Liver (tissue), 3 donors: ENCODE measurements around the gene PSMC6.

Experiments used
- EGR1 ChIP-seq, 2 donors: IDR thresholded peaks; 2 replicates each; pipeline ENCODE4 v1.6.1; 2016 to 2018; ENCODE audit warnings: antibody characterized with exemption in 2 of 2, low read depth in 2 of 2
- FOXA1 ChIP-seq: IDR thresholded peaks from 2 replicates; pipeline ENCODE4 v1.6.1; 2016; ENCODE audit warnings: antibody characterized with exemption
- FOXA2 ChIP-seq: IDR thresholded peaks from 2 replicates; pipeline ENCODE4 v1.6.1; 2016; ENCODE audit warnings: antibody characterized with exemption
- GABPA ChIP-seq, 2 donors: IDR thresholded peaks in 1 of 2; conservative IDR thresholded peaks in 1 of 2; 2 replicates each; pipeline ENCODE4 v1.6.1; 2016; ENCODE audit warnings: antibody characterized with exemption in 2 of 2, mild to moderate bottlenecking in 1 of 2, moderate library complexity in 1 of 2
- JUND ChIP-seq, 2 donors: IDR thresholded peaks; 2 replicates each; pipeline ENCODE4 v1.6.1; 2016; ENCODE audit warnings: antibody characterized with exemption in 2 of 2
- RAD21 ChIP-seq, 2 donors: IDR thresholded peaks; 2 replicates each; pipeline ENCODE4 v1.6.1; 2016; ENCODE audit warnings: antibody characterized with exemption in 2 of 2, mild to moderate bottlenecking in 2 of 2
- SP1 ChIP-seq: IDR thresholded peaks from 2 replicates; pipeline ENCODE4 v1.6.1; 2018; ENCODE audit warnings: antibody characterized with exemption, mild to moderate bottlenecking
- TF ChIP-seq, protein P1 (sequence below): IDR thresholded peaks from 2 replicates; pipeline ENCODE4 v1.6.1; 2016; ENCODE audit warnings: antibody characterized with exemption
- TF ChIP-seq, protein P2 (sequence below): fragments of 150-350 bp; IDR thresholded peaks from 2 replicates; pipeline ENCODE4 v1.5.1; 2017; ENCODE audit warnings: improper control_type of control experiment, low read depth, low read length; ENCODE audit not compliant: missing input control
- TF ChIP-seq, protein P3 (sequence below): IDR thresholded peaks from 2 replicates; pipeline ENCODE4 v1.6.1; 2016; ENCODE audit warnings: antibody characterized with exemption
- TF ChIP-seq, protein P4 (sequence below): IDR thresholded peaks from 2 replicates; pipeline ENCODE4 v1.6.1; 2016; ENCODE audit warnings: antibody characterized with exemption
- TF ChIP-seq, protein P5 (sequence below): IDR thresholded peaks from 2 replicates; pipeline ENCODE4 v1.6.1; 2016; ENCODE audit warnings: antibody characterized with exemption, mild to moderate bottlenecking
- donor health status: healthy.
- donor health status: healthy.

DNA sequence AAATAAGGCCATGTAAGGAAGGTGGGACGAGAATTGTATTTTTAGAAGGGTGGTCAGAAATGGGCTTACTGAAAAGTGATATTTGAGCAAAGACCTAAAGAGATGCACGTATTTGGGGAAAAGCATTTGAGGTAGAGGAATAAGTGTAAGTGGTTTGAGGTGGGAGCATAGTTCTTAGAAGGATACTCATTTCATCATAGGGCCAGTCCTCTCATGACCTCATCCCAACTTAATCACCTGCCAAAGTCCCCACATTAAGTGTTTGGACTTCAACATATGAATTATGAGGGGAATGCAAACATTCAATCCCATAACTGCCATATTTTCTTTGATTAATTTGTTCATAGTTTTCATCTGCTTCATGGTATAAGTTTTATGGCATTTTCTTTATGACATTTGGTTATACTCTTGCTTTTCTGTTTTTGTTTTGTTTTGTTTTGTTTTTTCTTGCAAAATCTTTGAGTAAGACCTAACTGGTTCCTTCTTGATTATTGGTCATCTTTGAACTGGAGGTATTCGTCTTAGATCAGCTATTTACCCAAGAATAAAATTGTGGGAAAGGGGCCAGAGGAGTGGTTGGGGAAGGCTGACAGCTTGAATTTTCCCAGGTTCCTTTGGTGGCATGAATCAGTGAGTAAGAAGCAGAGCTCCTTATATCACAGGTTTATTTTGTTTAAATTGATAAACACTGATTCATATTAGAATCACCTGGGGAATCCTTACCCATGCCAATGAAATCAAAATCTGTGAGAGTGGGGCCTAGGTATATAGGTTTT, 60.2 kb downstream of the PSMC6 start:
- TF ChIP-seq, protein P1, sequence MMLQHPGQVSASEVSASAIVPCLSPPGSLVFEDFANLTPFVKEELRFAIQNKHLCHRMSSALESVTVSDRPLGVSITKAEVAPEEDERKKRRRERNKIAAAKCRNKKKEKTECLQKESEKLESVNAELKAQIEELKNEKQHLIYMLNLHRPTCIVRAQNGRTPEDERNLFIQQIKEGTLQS, result no peak
- TF ChIP-seq, protein P2, sequence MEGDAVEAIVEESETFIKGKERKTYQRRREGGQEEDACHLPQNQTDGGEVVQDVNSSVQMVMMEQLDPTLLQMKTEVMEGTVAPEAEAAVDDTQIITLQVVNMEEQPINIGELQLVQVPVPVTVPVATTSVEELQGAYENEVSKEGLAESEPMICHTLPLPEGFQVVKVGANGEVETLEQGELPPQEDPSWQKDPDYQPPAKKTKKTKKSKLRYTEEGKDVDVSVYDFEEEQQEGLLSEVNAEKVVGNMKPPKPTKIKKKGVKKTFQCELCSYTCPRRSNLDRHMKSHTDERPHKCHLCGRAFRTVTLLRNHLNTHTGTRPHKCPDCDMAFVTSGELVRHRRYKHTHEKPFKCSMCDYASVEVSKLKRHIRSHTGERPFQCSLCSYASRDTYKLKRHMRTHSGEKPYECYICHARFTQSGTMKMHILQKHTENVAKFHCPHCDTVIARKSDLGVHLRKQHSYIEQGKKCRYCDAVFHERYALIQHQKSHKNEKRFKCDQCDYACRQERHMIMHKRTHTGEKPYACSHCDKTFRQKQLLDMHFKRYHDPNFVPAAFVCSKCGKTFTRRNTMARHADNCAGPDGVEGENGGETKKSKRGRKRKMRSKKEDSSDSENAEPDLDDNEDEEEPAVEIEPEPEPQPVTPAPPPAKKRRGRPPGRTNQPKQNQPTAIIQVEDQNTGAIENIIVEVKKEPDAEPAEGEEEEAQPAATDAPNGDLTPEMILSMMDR, result no peak
- TF ChIP-seq, protein P3, sequence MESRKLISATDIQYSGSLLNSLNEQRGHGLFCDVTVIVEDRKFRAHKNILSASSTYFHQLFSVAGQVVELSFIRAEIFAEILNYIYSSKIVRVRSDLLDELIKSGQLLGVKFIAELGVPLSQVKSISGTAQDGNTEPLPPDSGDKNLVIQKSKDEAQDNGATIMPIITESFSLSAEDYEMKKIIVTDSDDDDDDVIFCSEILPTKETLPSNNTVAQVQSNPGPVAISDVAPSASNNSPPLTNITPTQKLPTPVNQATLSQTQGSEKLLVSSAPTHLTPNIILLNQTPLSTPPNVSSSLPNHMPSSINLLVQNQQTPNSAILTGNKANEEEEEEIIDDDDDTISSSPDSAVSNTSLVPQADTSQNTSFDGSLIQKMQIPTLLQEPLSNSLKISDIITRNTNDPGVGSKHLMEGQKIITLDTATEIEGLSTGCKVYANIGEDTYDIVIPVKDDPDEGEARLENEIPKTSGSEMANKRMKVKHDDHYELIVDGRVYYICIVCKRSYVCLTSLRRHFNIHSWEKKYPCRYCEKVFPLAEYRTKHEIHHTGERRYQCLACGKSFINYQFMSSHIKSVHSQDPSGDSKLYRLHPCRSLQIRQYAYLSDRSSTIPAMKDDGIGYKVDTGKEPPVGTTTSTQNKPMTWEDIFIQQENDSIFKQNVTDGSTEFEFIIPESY, result no peak
- TF ChIP-seq, protein P4, sequence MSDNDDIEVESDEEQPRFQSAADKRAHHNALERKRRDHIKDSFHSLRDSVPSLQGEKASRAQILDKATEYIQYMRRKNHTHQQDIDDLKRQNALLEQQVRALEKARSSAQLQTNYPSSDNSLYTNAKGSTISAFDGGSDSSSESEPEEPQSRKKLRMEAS, result no peak
- TF ChIP-seq, protein P5, sequence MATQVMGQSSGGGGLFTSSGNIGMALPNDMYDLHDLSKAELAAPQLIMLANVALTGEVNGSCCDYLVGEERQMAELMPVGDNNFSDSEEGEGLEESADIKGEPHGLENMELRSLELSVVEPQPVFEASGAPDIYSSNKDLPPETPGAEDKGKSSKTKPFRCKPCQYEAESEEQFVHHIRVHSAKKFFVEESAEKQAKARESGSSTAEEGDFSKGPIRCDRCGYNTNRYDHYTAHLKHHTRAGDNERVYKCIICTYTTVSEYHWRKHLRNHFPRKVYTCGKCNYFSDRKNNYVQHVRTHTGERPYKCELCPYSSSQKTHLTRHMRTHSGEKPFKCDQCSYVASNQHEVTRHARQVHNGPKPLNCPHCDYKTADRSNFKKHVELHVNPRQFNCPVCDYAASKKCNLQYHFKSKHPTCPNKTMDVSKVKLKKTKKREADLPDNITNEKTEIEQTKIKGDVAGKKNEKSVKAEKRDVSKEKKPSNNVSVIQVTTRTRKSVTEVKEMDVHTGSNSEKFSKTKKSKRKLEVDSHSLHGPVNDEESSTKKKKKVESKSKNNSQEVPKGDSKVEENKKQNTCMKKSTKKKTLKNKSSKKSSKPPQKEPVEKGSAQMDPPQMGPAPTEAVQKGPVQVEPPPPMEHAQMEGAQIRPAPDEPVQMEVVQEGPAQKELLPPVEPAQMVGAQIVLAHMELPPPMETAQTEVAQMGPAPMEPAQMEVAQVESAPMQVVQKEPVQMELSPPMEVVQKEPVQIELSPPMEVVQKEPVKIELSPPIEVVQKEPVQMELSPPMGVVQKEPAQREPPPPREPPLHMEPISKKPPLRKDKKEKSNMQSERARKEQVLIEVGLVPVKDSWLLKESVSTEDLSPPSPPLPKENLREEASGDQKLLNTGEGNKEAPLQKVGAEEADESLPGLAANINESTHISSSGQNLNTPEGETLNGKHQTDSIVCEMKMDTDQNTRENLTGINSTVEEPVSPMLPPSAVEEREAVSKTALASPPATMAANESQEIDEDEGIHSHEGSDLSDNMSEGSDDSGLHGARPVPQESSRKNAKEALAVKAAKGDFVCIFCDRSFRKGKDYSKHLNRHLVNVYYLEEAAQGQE, result no peak
- TF ChIP-seq EGR1 (IDR thresholded peaks at IDR 0.05; ENCODE audit: low read depth in 2 of 2), result no peak
- TF ChIP-seq GABPA (IDR thresholded peaks at IDR 0.05 in 1 of 2, conservative IDR thresholded peaks at IDR 0.05 in 1 of 2), result no peak
- TF ChIP-seq JUND (IDR thresholded peaks at IDR 0.05), result no peak
- TF ChIP-seq FOXA2, result no peak
- no peak for TF ChIP-seq RAD21 (IDR thresholded peaks at IDR 0.05)
- no peak for TF ChIP-seq FOXA1
- TF ChIP-seq SP1, result no peak
